Keratinocyte (primary cell): ENCODE data around the gene INAVA. TPM values are rescaled to one million over a fixed set of nuclear protein-coding genes. Genes with fewer than 3 reads are reported as not detected.

ENCODE experiments used
- DNase-seq: peaks from one replicate; pipeline ENCODE4 v3.0.0-alpha.2; 2011; ENCODE audit warnings: low read depth, missing footprints, low spot score
- FAIRE-seq: peaks from 2 replicates; lab custom pipeline; 2011; peaks lifted over from hg19 to GRCh38; lab: Jason Lieb, UNC
- H2AFZ ChIP-seq: 2 replicates; pipeline ENCODE4 v1.6.0; 2012; ENCODE audit warnings: low read length, control low read depth, inconsistent platforms; ENCODE audit not compliant: control insufficient read depth
- H3K27ac ChIP-seq: 2 replicates; pipeline ENCODE4 v1.5.1; 2011; ENCODE audit warnings: low read length; ENCODE audit not compliant: control insufficient read depth, insufficient read depth
- H3K27me3 ChIP-seq: 3 replicates; pipeline ENCODE4 v1.6.0; 2011; ENCODE audit warnings: low read length; ENCODE audit not compliant: control insufficient read depth, insufficient read depth; ENCODE audit errors: extremely low read depth
- H3K36me3 ChIP-seq, 2 experiments: 2 replicates in 1 of 2; 3 replicates in 1 of 2; pipeline ENCODE4 v1.5.1; 2011; ENCODE audit warnings: low read length in 2 of 2, mild to moderate bottlenecking in 1 of 2; ENCODE audit not compliant: control insufficient read depth in 2 of 2, insufficient read depth in 2 of 2; ENCODE audit errors: extremely low read depth in 1 of 2
- H3K4me1 ChIP-seq: 3 replicates; pipeline ENCODE4 v1.5.1; 2011; ENCODE audit warnings: low read length; ENCODE audit not compliant: control insufficient read depth, insufficient read depth; ENCODE audit errors: extremely low read depth
- H3K4me2 ChIP-seq: 3 replicates; pipeline ENCODE4 v1.6.0; 2011; ENCODE audit warnings: low read depth, low read length; ENCODE audit not compliant: control insufficient read depth, insufficient read depth; ENCODE audit errors: extremely low read depth
- H3K4me3 ChIP-seq, 3 experiments: fragments of 200-600 bp in 1 of 3; sonication (generic) in 1 of 3; 2 replicates in 2 of 3; 3 replicates in 1 of 3; pipeline ENCODE4 v1.5.1; 2011 to 2016; ENCODE audit warnings: low read length in 3 of 3, mild to moderate bottlenecking in 3 of 3, control low read depth in 2 of 3, inconsistent platforms in 1 of 3, low read depth in 1 of 3, mixed read lengths in 1 of 3, mixed run types in 1 of 3, moderate library complexity in 1 of 3; ENCODE audit not compliant: control insufficient read depth in 2 of 3, insufficient read depth in 2 of 3; ENCODE audit errors: extremely low read depth in 1 of 3
- H3K79me2 ChIP-seq: 2 replicates; pipeline ENCODE4 v1.6.0; 2012; ENCODE audit warnings: low read length; ENCODE audit not compliant: control insufficient read depth, insufficient read depth
- H3K9ac ChIP-seq: 3 replicates; pipeline ENCODE4 v1.6.0; 2011; ENCODE audit warnings: low read length; ENCODE audit not compliant: control insufficient read depth, insufficient read depth; ENCODE audit errors: extremely low read depth
- H3K9me1 ChIP-seq: 3 replicates; pipeline ENCODE4 v1.6.0; 2011; ENCODE audit warnings: low read length; ENCODE audit not compliant: control insufficient read depth, insufficient read depth; ENCODE audit errors: extremely low read depth
- H3K9me3 ChIP-seq: 2 replicates; pipeline ENCODE4 v1.5.1; 2012; ENCODE audit warnings: low read depth, low read length; ENCODE audit not compliant: control insufficient read depth
- H4K20me1 ChIP-seq: 3 replicates; pipeline ENCODE4 v1.6.0; 2011; ENCODE audit warnings: low read length; ENCODE audit not compliant: control insufficient read depth, insufficient read depth; ENCODE audit errors: extremely low read depth
- CTCF ChIP-seq, 3 experiments: IDR thresholded peaks in 1 of 3; conservative IDR thresholded peaks in 1 of 3; optimal IDR thresholded peaks in 1 of 3; 2 replicates in 2 of 3; 3 replicates in 1 of 3; pipeline versions ENCODE3 to v1.5.1; 2011; ENCODE audit warnings: low read length in 3 of 3, mild to moderate bottlenecking in 3 of 3, moderate library complexity in 2 of 3, control low read depth in 1 of 3, inconsistent platforms in 1 of 3; ENCODE audit not compliant: insufficient read depth in 2 of 3; ENCODE audit errors: extremely low read depth in 1 of 3
- EZH2 ChIP-seq: IDR thresholded peaks from one replicate; pipeline ENCODE4 v1.6.1; 2012; ENCODE audit warnings: inconsistent platforms, mild to moderate bottlenecking, low read length, moderate library complexity
- dilution Hi-C: fragments of 300-500 bp; cut with MboI; formaldehyde crosslinking; loops from one replicate; pipeline ENCODE4 v1.7.0; 2020; ENCODE audit warnings: low sequenced_read_pairs; ENCODE audit not compliant: extremely low pct_ligation_motif_present
- polyA plus RNA-seq, 5 experiments: library from polyadenylated mRNA; depleted of rRNA in 3 of 5; stranded (reverse) in 3 of 5; stranded (forward) in 1 of 5; unstranded in 1 of 5; fragments of >200 nt; gene quantifications; 1 replicate in 1 of 5; 2 replicates in 3 of 5; 3 replicates in 1 of 5; pipeline versions ENCODE4 v1.2.1 to v1.2.3, GENCODE V29; 2011 to 2012; ENCODE audit warnings: missing spikeins in 2 of 5, low read depth in 1 of 5, low replicate concordance in 1 of 5

The INAVA gene
- polyA plus RNA-seq, 1 donor (not counting 4 experiments of a cell fraction or from before 2014, with no cell fraction given): 12.5 TPM

GRCh38 chr1:200899451-200899915 is 4.8 kb downstream of the INAVA start:
- H3K79me2 ChIP-seq: peaks cover 22% of the 10 kb centered on the region
- no peaks in the 10 kb centered on the region for H3K27me3 ChIP-seq
- no peak for FAIRE-seq
- H3K9me3 ChIP-seq: no peaks in the 10 kb centered on the region
- no peak overlapping the region for H2AFZ ChIP-seq
- dilution Hi-C loops: no loop called here
- H3K36me3 ChIP-seq: peaks cover 42 to 49% of the 10 kb centered on the region in 2 experiments
- H3K4me3 ChIP-seq: no peak overlapping the region
- H3K27ac ChIP-seq: no peak overlapping the region
- H3K9me1 ChIP-seq: peaks cover 7% of the 10 kb centered on the region
- peaks cover 11% of the 10 kb centered on the region for H4K20me1 ChIP-seq
- no peak overlapping the region for H3K4me2 ChIP-seq
- H3K9ac ChIP-seq: no peak overlapping the region
- TF ChIP-seq EZH2 (no peak), CTCF (optimal IDR thresholded peaks at IDR 0.05 in 1 of 3, IDR thresholded peaks at IDR 0.05 in 1 of 3, conservative IDR thresholded peaks at IDR 0.05 in 1 of 3; ENCODE audit: extremely low read depth in 1 of 3, insufficient read depth in 2 of 3, low read length in 3 of 3) (no peak)
- no peak for DNase-seq
- peaks cover 34% of the 10 kb centered on the region for H3K4me1 ChIP-seq

DNA sequence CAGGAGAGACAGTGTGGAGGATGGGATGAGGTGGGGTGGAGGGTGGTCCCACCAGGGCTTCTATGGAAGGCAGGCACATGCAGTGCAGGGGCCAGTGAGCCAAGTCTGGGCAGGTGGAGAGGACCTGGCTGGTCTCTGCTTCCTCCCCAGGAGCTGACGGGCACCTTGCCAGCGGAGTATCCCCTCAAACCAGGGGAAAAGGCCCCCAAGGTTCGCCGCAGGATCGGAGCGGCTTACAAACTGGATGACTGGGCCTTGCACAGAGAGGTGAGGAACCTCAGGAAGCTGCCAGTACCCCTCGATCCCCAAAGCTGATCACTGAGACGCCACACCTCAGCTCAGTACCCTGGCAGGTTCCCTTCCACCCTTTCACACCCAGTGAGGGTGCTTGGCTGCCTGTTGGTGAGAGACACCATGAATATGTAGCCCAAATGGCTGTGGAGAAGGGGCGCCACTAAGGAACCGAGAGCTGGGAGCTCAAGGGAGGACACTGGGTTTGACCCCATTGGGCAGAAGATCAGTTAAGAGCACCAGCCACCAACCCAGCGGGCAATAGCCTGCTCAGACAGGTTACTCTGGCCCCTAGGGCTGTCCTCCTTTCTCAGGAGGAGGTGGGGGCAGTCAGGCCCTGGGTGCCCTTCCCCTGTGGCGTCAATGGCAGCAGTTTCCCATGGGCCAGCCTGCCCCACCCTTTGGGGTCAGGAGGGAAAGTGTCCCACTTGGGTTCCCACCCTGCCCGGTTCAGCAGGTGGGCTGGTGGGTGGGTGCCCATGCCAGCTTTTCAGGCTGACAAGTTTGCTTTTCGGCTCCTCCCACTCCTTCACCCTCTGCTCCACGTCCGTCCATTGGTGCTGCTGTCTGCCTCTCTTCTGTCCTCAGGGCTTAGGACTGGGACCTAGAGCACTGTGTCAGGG is 5.5 kb downstream of the INAVA start:
- Histone ChIP-seq H2AFZ (no peak overlapping the region), H3K79me2 (peaks cover 17% of the 10 kb centered on the region), H4K20me1 (peaks cover 11% of the 10 kb centered on the region), H3K4me1 (peaks cover 36% of the 10 kb centered on the region), H3K27ac (no peak overlapping the region), H3K36me3 (peaks cover 42 to 49% of the 10 kb centered on the region in 2 experiments), H3K27me3 (no peaks in the 10 kb centered on the region), H3K4me2 (no peak overlapping the region), H3K9ac (no peak overlapping the region), H3K9me1 (peaks cover 9% of the 10 kb centered on the region), H3K4me3 (no peak overlapping the region), H3K9me3 (no peaks in the 10 kb centered on the region)
- no peak for FAIRE-seq
- TF ChIP-seq CTCF (optimal IDR thresholded peaks at IDR 0.05 in 1 of 3, IDR thresholded peaks at IDR 0.05 in 1 of 3, conservative IDR thresholded peaks at IDR 0.05 in 1 of 3; ENCODE audit: extremely low read depth in 1 of 3, insufficient read depth in 2 of 3, low read length in 3 of 3) (no peak), EZH2 (no peak)
- no peak for DNase-seq
- dilution Hi-C loops: no loop called here
